Upper lobe of right lung (tissue), 1 donor: ENCODE data around the gene BHLHE41. TPM values are rescaled to one million over a fixed set of nuclear protein-coding genes. Genes with fewer than 3 reads are reported as not detected.
A peak's percentile ranks its signal among the peaks of the same experiment; 100 is the strongest.

Experiments
- ATAC-seq: fragments of 200-7000 bp; cut with Tn5 transposase; one replicate; pipeline ENCODE4 v1.9.1; 2020; ENCODE audit warnings: mild to moderate bottlenecking, moderate library complexity
- DNase-seq: peaks from one replicate; pipeline ENCODE4 v3.0.0-alpha.2; 2020
- H3K27ac ChIP-seq: fragments of 200-600 bp; one replicate; pipeline ENCODE4 v1.8.0; 2022
- H3K27me3 ChIP-seq: fragments of 200-600 bp; one replicate; pipeline ENCODE4 v1.8.0; 2022; ENCODE audit warnings: mild to moderate bottlenecking
- H3K36me3 ChIP-seq: fragments of 200-600 bp; one replicate; pipeline ENCODE4 v1.8.0; 2022
- H3K4me1 ChIP-seq: fragments of 200-600 bp; one replicate; pipeline ENCODE4 v1.8.0; 2022
- H3K4me3 ChIP-seq: fragments of 200-600 bp; one replicate; pipeline ENCODE4 v1.8.0; 2022; ENCODE audit warnings: mild to moderate bottlenecking
- H3K9me3 ChIP-seq: fragments of 200-600 bp; one replicate; pipeline ENCODE4 v1.8.0; 2022
- intact Hi-C: fragments of 100-400 bp; cut with DNase I; formaldehyde crosslinking; loops from one replicate; pipeline ENCODE4 v1.11.0; 2022
- total RNA-seq: library from RNA; stranded (reverse); fragmentation: NEBNext Ultra II Directional; extraction: Animal tissue kit (Norgen Biotek cat#: 25700); gene quantifications from one replicate; pipeline ENCODE4 v1.2.1, GENCODE V29; 2021
- TF ChIP-seq, protein P1 (sequence below): fragments of 200-600 bp; IDR thresholded peaks from one replicate; pipeline ENCODE4 v1.8.0; 2022; ENCODE audit warnings: antibody characterized with exemption
- donor health status: DM: no; HTN: yes; CAD: no; lungs with severe emphysema.

The BHLHE41 gene
- total RNA-seq, 1 donor from 2014 or later, result 104 TPM

- Histone ChIP-seq H3K27ac (no peak overlapping the region), H3K4me1 (no peaks in the 10 kb centered on the region), H3K36me3 (no peaks in the 10 kb centered on the region), H3K9me3 (no peaks in the 10 kb centered on the region), H3K4me3 (no peak overlapping the region), H3K27me3 (no peaks in the 10 kb centered on the region)
- TF ChIP-seq, protein P1, sequence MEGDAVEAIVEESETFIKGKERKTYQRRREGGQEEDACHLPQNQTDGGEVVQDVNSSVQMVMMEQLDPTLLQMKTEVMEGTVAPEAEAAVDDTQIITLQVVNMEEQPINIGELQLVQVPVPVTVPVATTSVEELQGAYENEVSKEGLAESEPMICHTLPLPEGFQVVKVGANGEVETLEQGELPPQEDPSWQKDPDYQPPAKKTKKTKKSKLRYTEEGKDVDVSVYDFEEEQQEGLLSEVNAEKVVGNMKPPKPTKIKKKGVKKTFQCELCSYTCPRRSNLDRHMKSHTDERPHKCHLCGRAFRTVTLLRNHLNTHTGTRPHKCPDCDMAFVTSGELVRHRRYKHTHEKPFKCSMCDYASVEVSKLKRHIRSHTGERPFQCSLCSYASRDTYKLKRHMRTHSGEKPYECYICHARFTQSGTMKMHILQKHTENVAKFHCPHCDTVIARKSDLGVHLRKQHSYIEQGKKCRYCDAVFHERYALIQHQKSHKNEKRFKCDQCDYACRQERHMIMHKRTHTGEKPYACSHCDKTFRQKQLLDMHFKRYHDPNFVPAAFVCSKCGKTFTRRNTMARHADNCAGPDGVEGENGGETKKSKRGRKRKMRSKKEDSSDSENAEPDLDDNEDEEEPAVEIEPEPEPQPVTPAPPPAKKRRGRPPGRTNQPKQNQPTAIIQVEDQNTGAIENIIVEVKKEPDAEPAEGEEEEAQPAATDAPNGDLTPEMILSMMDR, result no peak
- no peak for DNase-seq
- no peak for ATAC-seq
- intact Hi-C loops, result no loop called here
These were observed 29.7 kb downstream of the BHLHE41 start for GRCh38 chr12:26095186-26095585.

DNA sequence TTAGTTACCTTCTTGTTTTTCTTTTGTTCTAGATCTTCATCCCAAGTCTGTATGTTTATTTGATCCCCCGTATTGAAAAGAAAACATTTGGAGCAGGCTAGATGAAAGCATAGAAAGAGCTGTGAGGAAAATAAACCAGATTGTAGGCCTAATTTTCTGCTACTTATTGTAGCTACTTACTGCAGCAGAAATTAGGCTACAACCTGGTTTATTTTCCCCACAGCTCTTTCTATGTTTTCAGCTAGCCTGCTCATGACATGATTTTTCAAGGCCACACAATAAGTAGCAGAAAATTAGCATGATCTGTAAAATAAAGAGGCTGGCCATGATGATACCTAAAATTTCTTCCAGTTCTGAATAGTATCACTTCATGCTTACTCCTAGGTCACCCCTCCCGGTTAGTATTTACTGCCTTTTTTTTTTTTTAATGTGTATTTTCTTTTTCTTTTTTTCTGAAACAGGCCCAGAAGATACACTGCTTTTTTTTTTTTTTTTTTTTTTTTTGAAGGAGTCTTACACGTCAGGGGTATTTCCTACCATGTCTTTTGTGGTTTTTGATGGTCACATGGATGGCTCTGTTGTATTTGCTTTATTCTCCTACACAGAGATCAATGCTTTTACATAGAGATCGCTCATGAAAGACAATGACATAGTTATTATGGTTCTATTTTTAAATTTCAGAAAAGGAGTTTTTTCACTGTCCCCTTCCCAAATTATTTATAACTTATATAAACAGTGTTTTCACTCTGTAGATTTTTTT lies 32.3 kb downstream of the BHLHE41 start:
- ATAC-seq (no peak), DNase-seq (no peak)
- intact Hi-C loops, result no loop called here
- Histone ChIP-seq H3K27me3 (no peaks in the 10 kb centered on the region), H3K9me3 (no peaks in the 10 kb centered on the region), H3K4me3 (no peak overlapping the region), H3K36me3 (no peaks in the 10 kb centered on the region), H3K4me1 (no peaks in the 10 kb centered on the region), H3K27ac (no peak overlapping the region)
- TF ChIP-seq, protein P1, result no peak

DNA sequence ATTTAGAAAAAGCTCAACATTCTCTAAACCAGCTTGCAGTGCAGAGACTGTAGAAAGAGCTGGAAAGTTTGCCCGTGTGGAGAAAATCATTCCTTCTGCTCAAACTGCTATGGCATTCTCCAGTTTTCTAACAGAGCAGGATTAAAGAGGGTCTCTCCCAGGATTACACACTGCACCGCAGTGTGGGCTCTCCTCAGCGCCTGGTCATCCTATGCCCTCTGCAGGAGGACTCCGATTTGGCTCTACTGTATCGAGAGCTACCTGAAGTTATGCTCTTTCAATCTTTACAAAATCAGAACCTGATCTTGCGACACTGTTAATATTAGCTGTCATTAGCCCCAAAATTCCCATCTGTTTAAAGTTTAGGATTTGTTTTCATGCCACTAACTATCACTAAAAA lies 33.0 kb downstream of the BHLHE41 start:
- DNase-seq, result no peak
- Histone ChIP-seq H3K36me3 (no peaks in the 10 kb centered on the region), H3K9me3 (no peaks in the 10 kb centered on the region), H3K27me3 (no peaks in the 10 kb centered on the region), H3K27ac (no peak overlapping the region), H3K4me1 (no peaks in the 10 kb centered on the region), H3K4me3 (no peak overlapping the region)
- ATAC-seq, result no peak
- intact Hi-C loops, result no loop called here
- TF ChIP-seq, protein P1, result no peak

DNA sequence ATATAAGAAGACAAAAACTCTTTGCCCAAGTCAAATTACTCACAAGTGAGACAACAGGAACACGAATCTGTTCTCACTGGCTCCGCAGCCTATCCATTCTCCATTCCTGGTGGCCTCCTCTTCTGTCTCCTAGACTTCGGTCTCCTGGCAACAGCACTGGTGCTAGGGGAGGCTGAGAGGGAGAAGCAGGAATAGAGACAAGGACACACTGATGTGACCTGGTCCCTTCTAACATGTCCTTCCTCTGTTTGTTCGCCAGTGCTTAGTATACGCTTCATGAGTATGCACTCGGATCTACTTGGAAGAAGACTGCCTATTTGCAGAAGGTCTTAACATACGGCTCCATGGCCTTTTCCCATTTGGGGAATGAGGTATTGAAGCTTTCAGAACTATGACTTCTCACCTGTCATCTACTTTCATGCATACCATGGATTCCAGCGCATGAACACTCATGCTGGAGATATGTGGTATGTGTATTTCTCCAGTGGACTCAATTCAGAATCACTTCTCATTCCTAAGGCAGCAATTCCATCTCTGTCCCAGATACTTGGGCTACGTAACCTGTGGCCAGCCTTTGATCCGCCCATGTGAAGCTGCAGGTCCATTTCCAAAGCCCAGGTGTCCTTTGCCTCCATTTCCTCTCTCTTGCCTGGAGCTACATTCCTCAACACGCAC lies 33.9 kb downstream of the BHLHE41 start:
- Histone ChIP-seq H3K9me3 (no peaks in the 10 kb centered on the region), H3K4me3 (no peak overlapping the region), H3K27me3 (no peaks in the 10 kb centered on the region), H3K27ac (no peak overlapping the region), H3K4me1 (no peaks in the 10 kb centered on the region), H3K36me3 (no peaks in the 10 kb centered on the region)
- TF ChIP-seq, protein P1, result no peak
- intact Hi-C loops, result no loop called here
- ATAC-seq, result peak; percentile 84
- DNase-seq, result no peak

GRCh38 chr12:26088998-26089397 lies 35.8 kb downstream of the BHLHE41 start:
- intact Hi-C loops, result no loop called here
- peak; percentile 82 for ATAC-seq

More at GRCh38 chr12:26088998-26089397, 35.8 kb downstream of the BHLHE41 start:
- Histone ChIP-seq H3K36me3 (no peaks in the 10 kb centered on the region), H3K27me3 (no peaks in the 10 kb centered on the region), H3K4me3 (no peak overlapping the region), H3K27ac (no peak overlapping the region), H3K9me3 (no peaks in the 10 kb centered on the region), H3K4me1 (no peaks in the 10 kb centered on the region)
- TF ChIP-seq, protein P1, result no peak
- DNase-seq, result no peak
